ENCODE measurements around the gene PYDC1. TPM values are rescaled to one million over a fixed set of nuclear protein-coding genes. Genes with fewer than 3 reads are reported as not detected.

Gene PYDC1
- total RNA-seq, 1 experiment from 2014 or later = 1.9 TPM

DNA sequence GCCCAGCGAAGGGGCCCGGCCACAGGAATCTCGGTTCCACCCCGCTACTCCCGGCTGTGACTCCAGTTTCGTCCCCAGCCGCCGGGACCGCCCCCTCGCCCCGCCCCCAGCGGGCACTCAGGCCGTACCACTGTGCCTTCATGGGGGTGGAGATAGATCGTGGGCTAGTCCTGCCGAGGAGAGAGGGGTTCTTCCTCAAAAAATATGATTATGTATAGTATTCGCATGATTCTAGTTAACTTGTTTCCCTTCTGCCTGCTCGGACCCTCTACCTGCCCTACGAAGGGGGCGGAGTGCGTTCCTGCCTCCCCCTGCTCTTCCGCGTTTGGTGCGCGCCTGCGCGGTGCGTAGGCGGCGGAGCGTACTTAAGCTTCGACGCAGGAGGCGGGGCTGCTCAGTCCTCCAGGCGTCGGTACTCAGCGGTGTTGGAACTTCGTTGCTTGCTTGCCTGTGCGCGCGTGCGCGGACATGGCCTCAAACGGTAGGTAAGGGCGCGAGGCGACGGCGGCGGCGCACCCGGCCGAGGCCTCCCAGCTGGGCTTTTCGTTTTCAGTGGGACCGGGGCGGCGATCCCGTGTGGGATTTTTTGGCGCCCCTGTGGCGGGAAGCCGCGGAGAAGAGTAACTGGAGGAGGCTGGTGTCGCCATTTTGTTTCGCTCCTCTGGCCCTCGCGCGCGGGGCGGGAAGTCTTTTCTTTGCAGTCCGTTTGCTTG, 37.0 kb downstream of the PYDC1 start, which contains the start of gene FUS (continued):
- TF ChIP-seq, protein P1, sequence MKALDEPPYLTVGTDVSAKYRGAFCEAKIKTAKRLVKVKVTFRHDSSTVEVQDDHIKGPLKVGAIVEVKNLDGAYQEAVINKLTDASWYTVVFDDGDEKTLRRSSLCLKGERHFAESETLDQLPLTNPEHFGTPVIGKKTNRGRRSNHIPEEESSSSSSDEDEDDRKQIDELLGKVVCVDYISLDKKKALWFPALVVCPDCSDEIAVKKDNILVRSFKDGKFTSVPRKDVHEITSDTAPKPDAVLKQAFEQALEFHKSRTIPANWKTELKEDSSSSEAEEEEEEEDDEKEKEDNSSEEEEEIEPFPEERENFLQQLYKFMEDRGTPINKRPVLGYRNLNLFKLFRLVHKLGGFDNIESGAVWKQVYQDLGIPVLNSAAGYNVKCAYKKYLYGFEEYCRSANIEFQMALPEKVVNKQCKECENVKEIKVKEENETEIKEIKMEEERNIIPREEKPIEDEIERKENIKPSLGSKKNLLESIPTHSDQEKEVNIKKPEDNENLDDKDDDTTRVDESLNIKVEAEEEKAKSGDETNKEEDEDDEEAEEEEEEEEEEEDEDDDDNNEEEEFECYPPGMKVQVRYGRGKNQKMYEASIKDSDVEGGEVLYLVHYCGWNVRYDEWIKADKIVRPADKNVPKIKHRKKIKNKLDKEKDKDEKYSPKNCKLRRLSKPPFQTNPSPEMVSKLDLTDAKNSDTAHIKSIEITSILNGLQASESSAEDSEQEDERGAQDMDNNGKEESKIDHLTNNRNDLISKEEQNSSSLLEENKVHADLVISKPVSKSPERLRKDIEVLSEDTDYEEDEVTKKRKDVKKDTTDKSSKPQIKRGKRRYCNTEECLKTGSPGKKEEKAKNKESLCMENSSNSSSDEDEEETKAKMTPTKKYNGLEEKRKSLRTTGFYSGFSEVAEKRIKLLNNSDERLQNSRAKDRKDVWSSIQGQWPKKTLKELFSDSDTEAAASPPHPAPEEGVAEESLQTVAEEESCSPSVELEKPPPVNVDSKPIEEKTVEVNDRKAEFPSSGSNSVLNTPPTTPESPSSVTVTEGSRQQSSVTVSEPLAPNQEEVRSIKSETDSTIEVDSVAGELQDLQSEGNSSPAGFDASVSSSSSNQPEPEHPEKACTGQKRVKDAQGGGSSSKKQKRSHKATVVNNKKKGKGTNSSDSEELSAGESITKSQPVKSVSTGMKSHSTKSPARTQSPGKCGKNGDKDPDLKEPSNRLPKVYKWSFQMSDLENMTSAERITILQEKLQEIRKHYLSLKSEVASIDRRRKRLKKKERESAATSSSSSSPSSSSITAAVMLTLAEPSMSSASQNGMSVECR (CRISPR knock-in tag; IDR thresholded peaks at IDR 0.05; ENCODE audit: borderline replicate concordance) = peak; percentile 8
- TF ChIP-seq, protein P2, sequence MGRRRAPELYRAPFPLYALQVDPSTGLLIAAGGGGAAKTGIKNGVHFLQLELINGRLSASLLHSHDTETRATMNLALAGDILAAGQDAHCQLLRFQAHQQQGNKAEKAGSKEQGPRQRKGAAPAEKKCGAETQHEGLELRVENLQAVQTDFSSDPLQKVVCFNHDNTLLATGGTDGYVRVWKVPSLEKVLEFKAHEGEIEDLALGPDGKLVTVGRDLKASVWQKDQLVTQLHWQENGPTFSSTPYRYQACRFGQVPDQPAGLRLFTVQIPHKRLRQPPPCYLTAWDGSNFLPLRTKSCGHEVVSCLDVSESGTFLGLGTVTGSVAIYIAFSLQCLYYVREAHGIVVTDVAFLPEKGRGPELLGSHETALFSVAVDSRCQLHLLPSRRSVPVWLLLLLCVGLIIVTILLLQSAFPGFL (CRISPR knock-in tag; IDR thresholded peaks at IDR 0.05; ENCODE audit: borderline replicate concordance) = peak; percentile 86; the same call in 1 of the 2 replicates
- TF ChIP-seq ZSCAN18 (CRISPR knock-in tag; IDR thresholded peaks at IDR 0.05) (no peak), RORB (CRISPR knock-in tag; IDR thresholded peaks at IDR 0.05) (peak; percentile 72; the same call in 1 of the 2 replicates), ZBTB21 (CRISPR knock-in tag; IDR thresholded peaks at IDR 0.05; ENCODE audit: borderline replicate concordance) (no peak; the same call in 1 of the 2 replicates), ETV6 (CRISPR knock-in tag; IDR thresholded peaks at IDR 0.05) (peak; percentile 63; the same call in 1 of the 2 replicates), TEAD4 (CRISPR knock-in tag; IDR thresholded peaks at IDR 0.05) (peak; percentile 15; the same call in 1 of the 2 replicates), ZBTB43 (CRISPR knock-in tag; IDR thresholded peaks at IDR 0.05) (peak; percentile 28; the same call in 1 of the 2 replicates), USF2 (CRISPR knock-in tag; IDR thresholded peaks at IDR 0.05) (no peak), E2F1 (CRISPR knock-in tag; IDR thresholded peaks at IDR 0.05) (no peak), ZNF512 (CRISPR knock-in tag; IDR thresholded peaks at IDR 0.05; ENCODE audit: borderline replicate concordance) (no peak), CREM (CRISPR knock-in tag; IDR thresholded peaks at IDR 0.05) (no peak), HMGXB4 (CRISPR knock-in tag; IDR thresholded peaks at IDR 0.05) (peak; percentile 69; the same call in 1 of the 2 replicates), KAT7 (CRISPR knock-in tag; IDR thresholded peaks at IDR 0.05; ENCODE audit: borderline replicate concordance) (no peak; the same call in 1 of the 2 replicates), IRF2 (CRISPR knock-in tag; IDR thresholded peaks at IDR 0.05; ENCODE audit: borderline replicate concordance, low read depth) (no peak), CBFB (CRISPR knock-in tag; IDR thresholded peaks at IDR 0.05; ENCODE audit: low read depth) (no peak; the same call in 1 of the 2 replicates), TCF7 (CRISPR knock-in tag; IDR thresholded peaks at IDR 0.05; ENCODE audit: low read depth) (0 out of 2 replicates have a peak, but pooled peaks have one; percentile 38), ZNF416 (CRISPR knock-in tag; IDR thresholded peaks at IDR 0.05) (peak; percentile 87; the same call in 1 of the 2 replicates)
- TF ChIP-seq, protein P3, sequence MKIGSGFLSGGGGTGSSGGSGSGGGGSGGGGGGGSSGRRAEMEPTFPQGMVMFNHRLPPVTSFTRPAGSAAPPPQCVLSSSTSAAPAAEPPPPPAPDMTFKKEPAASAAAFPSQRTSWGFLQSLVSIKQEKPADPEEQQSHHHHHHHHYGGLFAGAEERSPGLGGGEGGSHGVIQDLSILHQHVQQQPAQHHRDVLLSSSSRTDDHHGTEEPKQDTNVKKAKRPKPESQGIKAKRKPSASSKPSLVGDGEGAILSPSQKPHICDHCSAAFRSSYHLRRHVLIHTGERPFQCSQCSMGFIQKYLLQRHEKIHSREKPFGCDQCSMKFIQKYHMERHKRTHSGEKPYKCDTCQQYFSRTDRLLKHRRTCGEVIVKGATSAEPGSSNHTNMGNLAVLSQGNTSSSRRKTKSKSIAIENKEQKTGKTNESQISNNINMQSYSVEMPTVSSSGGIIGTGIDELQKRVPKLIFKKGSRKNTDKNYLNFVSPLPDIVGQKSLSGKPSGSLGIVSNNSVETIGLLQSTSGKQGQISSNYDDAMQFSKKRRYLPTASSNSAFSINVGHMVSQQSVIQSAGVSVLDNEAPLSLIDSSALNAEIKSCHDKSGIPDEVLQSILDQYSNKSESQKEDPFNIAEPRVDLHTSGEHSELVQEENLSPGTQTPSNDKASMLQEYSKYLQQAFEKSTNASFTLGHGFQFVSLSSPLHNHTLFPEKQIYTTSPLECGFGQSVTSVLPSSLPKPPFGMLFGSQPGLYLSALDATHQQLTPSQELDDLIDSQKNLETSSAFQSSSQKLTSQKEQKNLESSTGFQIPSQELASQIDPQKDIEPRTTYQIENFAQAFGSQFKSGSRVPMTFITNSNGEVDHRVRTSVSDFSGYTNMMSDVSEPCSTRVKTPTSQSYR (CRISPR knock-in tag; IDR thresholded peaks at IDR 0.05) = no peak

Measured in WTC11 (cell line).